C4-2B (cell line): ENCODE measurements around the gene ATP11A.

ENCODE experiments used
- H3K27ac ChIP-seq: fragments of 450-650 bp; 2 replicates; pipeline ENCODE4 v1.5.1; 2017
- ZFX ChIP-seq: fragments of 450-650 bp; IDR thresholded peaks from 2 replicates; pipeline ENCODE4 v1.6.1; 2017
- TF ChIP-seq, protein P1 (sequence below): fragments of 450-650 bp; conservative IDR thresholded peaks from 2 replicates; pipeline ENCODE4 v1.5.1; 2017; ENCODE audit warnings: mild to moderate bottlenecking

ATP11A gene

GRCh38 chr13:112756511-112756966 is 66.7 kb downstream of the ATP11A start:
- no peak for TF ChIP-seq ZFX
- TF ChIP-seq, protein P1, sequence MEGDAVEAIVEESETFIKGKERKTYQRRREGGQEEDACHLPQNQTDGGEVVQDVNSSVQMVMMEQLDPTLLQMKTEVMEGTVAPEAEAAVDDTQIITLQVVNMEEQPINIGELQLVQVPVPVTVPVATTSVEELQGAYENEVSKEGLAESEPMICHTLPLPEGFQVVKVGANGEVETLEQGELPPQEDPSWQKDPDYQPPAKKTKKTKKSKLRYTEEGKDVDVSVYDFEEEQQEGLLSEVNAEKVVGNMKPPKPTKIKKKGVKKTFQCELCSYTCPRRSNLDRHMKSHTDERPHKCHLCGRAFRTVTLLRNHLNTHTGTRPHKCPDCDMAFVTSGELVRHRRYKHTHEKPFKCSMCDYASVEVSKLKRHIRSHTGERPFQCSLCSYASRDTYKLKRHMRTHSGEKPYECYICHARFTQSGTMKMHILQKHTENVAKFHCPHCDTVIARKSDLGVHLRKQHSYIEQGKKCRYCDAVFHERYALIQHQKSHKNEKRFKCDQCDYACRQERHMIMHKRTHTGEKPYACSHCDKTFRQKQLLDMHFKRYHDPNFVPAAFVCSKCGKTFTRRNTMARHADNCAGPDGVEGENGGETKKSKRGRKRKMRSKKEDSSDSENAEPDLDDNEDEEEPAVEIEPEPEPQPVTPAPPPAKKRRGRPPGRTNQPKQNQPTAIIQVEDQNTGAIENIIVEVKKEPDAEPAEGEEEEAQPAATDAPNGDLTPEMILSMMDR, result no peak

GRCh38 chr13:112756967-112757758 is 67.3 kb downstream of the ATP11A start:
- H3K27ac ChIP-seq, result no peak overlapping the region

More at GRCh38 chr13:112756511-112756966, 66.7 kb downstream of the ATP11A start:
- H3K27ac ChIP-seq, result no peak overlapping the region; the same call in 1 of the 2 replicates

DNA sequence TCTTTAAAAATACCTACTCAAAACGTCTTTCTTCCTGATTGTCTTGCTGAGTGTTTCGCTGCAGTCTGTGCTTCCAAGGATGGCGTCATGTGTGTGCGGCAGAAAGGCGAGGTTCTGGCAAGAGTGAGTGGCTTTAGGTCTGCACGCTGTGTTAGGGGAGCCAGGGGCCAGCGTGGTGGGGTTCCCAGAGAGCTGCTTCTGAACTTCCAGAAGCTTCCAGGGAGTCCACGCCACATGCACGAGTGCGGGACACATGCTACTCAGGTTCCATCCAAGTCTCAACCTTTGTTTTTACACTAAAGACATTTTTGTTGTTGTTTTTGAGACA is 67.9 kb downstream of the ATP11A start:
- H3K27ac ChIP-seq, result no peak overlapping the region
- TF ChIP-seq, protein P1, result no peak
- TF ChIP-seq ZFX, result no peak

More at GRCh38 chr13:112756967-112757758, 67.3 kb downstream of the ATP11A start:
- TF ChIP-seq ZFX, result no peak
- TF ChIP-seq, protein P1, result no peak

DNA sequence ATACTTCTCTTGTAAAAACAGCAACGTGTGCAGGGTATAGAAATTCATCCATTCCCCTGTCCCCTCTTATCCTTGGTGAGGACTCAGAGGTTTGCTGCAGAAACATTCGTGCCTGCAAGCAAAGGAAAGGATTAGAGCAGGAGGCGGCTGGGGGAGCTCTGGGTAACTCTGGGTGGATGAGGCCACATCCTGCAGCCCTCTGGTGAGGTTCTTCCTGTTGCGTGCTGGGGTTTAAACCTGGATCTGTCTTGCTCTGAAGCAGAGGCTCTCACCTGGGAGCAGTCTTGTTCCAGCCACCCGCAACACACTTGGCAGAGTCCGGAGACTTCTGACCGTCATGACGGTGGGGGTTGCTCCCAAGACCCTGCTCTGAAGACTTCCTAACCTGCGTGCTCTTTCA is 69.2 kb downstream of the ATP11A start:
- no peak for TF ChIP-seq ZFX
- TF ChIP-seq, protein P1, result no peak
- H3K27ac ChIP-seq, result no peak overlapping the region

- peak overlapping the region; percentile 73 for H3K27ac ChIP-seq
- TF ChIP-seq, protein P1, result no peak
- no peak for TF ChIP-seq ZFX
These were observed 70.0 kb downstream of the ATP11A start for GRCh38 chr13:112759827-112760226.

DNA sequence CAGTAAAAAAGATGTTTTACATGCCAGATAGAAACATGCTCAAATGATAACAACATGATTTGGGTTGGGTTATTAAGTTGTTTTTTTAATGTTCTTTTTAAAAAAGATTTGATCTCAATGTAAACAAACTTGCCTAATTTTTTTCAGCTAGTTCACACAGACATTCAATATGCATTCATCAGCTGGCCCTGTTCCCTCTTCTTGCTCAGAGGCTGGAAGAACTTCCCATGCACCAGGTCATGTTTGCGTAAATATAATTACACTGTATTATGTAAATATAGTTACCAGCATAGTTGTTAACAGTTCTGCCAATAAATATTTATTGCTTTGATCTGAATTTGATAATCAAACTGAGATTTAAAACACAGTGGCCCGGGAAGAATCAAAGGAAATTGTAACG is 70.6 kb downstream of the ATP11A start:
- H3K27ac ChIP-seq, result peak overlapping the region; percentile 89
- no peak for TF ChIP-seq ZFX
- TF ChIP-seq, protein P1, result no peak

GRCh38 chr13:112760931-112761330 is 71.1 kb downstream of the ATP11A start:
- no peak for TF ChIP-seq ZFX
- TF ChIP-seq, protein P1, result no peak
- peak overlapping the region; percentile 89 for H3K27ac ChIP-seq
